Measurements from ENCODE around the gene PTPRD. TPM values are rescaled to one million over a fixed set of nuclear protein-coding genes. Genes with fewer than 3 reads are reported as not detected.

The PTPRD gene
- total RNA-seq, 2 experiments from 2014 or later = 0.03 TPM; not detected in 1

GRCh38 chr9:8643896-8644295 is 1968.9 kb downstream of the PTPRD start:
- intact Hi-C loops (cut with micrococcal nuclease; ENCODE audit: unreplicated experiment) = no loop called here
- H4K20me1 ChIP-seq (ENCODE audit: insufficient read depth, low read length) = no peaks in the 10 kb centered on the region
- no peak overlapping the region for H3K4me2 ChIP-seq (ENCODE audit: low read length)
- BruUV-seq (replicated peaks) = no TSS peak
- no peaks in the 10 kb centered on the region for H3K36me3 ChIP-seq (ENCODE audit: insufficient read depth, low read length)
- POLR2A ChIA-PET = no interaction called here
- no peak overlapping the region for H3K4me3 ChIP-seq (ENCODE audit: low read depth, low read length, poor library complexity, severe bottlenecking)
- H3K4me1 ChIP-seq (ENCODE audit: insufficient read depth, low read length, poor library complexity, severe bottlenecking) = no peaks in the 10 kb centered on the region
- DNase-seq (ENCODE audit: low spot score) = no peak
- CTCF ChIA-PET (ENCODE audit: unreplicated experiment) = no interaction called here
- no peaks in the 10 kb centered on the region for H3K79me2 ChIP-seq (ENCODE audit: insufficient read depth, low read depth, low read length)
- no peaks in the 10 kb centered on the region for H3K9me2 ChIP-seq (ENCODE audit: insufficient read depth, low read length)
- H2AFZ ChIP-seq (ENCODE audit: low read length) = no peak overlapping the region
- no peaks in the 10 kb centered on the region for H3K9me3 ChIP-seq (ENCODE audit: low read length)
- TF ChIP-seq CTCF (conservative IDR thresholded peaks at IDR 0.05; ENCODE audit: low read length) = no peak
- no peak for TF ChIP-seq EZH2phosphoT487 (IDR thresholded peaks at IDR 0.05; ENCODE audit: borderline replicate concordance, low read depth, low read length)
- H3K27ac ChIP-seq (ENCODE audit: low read depth, low read length, poor library complexity, severe bottlenecking) = no peak overlapping the region

- intact Hi-C loops (cut with micrococcal nuclease; ENCODE audit: unreplicated experiment) = no loop called here
- BruUV-seq (replicated peaks) = no TSS peak
- Histone ChIP-seq H3K4me2 (ENCODE audit: low read length) (no peak overlapping the region), H4K20me1 (ENCODE audit: insufficient read depth, low read length) (no peaks in the 10 kb centered on the region), H3K4me1 (ENCODE audit: insufficient read depth, low read length, poor library complexity, severe bottlenecking) (no peaks in the 10 kb centered on the region), H3K9me2 (ENCODE audit: insufficient read depth, low read length) (no peaks in the 10 kb centered on the region), H3K9me3 (ENCODE audit: low read length) (no peaks in the 10 kb centered on the region), H3K4me3 (ENCODE audit: low read depth, low read length, poor library complexity, severe bottlenecking) (no peak overlapping the region), H3K36me3 (ENCODE audit: insufficient read depth, low read length) (no peaks in the 10 kb centered on the region), H2AFZ (ENCODE audit: low read length) (no peak overlapping the region), H3K79me2 (ENCODE audit: insufficient read depth, low read depth, low read length) (no peaks in the 10 kb centered on the region), H3K27ac (ENCODE audit: low read depth, low read length, poor library complexity, severe bottlenecking) (no peak overlapping the region)
- CTCF ChIA-PET (ENCODE audit: unreplicated experiment) = no interaction called here
- POLR2A ChIA-PET = interaction anchor here (1.7 kb wide), 1 partner anchor 10 kb away, joined by 4 read pairs; no protein-coding TSS in a partner anchor
- no peak for DNase-seq (ENCODE audit: low spot score)
- no peak for TF ChIP-seq CTCF (conservative IDR thresholded peaks at IDR 0.05; ENCODE audit: low read length)
- TF ChIP-seq EZH2phosphoT487 (IDR thresholded peaks at IDR 0.05; ENCODE audit: borderline replicate concordance, low read depth, low read length) = no peak
These were observed 1969.3 kb downstream of the PTPRD start for GRCh38 chr9:8643464-8643863.

- CTCF ChIA-PET (ENCODE audit: unreplicated experiment) = no interaction called here
- Histone ChIP-seq H3K79me2 (ENCODE audit: insufficient read depth, low read depth, low read length) (no peaks in the 10 kb centered on the region), H3K36me3 (ENCODE audit: insufficient read depth, low read length) (no peaks in the 10 kb centered on the region), H3K9me3 (ENCODE audit: low read length) (no peaks in the 10 kb centered on the region), H3K4me3 (ENCODE audit: low read depth, low read length, poor library complexity, severe bottlenecking) (no peak overlapping the region), H3K27ac (ENCODE audit: low read depth, low read length, poor library complexity, severe bottlenecking) (no peak overlapping the region), H3K9me2 (ENCODE audit: insufficient read depth, low read length) (no peaks in the 10 kb centered on the region), H4K20me1 (ENCODE audit: insufficient read depth, low read length) (no peaks in the 10 kb centered on the region), H2AFZ (ENCODE audit: low read length) (no peak overlapping the region), H3K4me1 (ENCODE audit: insufficient read depth, low read length, poor library complexity, severe bottlenecking) (no peaks in the 10 kb centered on the region), H3K4me2 (ENCODE audit: low read length) (no peak overlapping the region)
- no peak for DNase-seq (ENCODE audit: low spot score)
- TF ChIP-seq EZH2phosphoT487 (IDR thresholded peaks at IDR 0.05; ENCODE audit: borderline replicate concordance, low read depth, low read length) (no peak), CTCF (conservative IDR thresholded peaks at IDR 0.05; ENCODE audit: low read length) (no peak)
- no TSS peak for BruUV-seq (replicated peaks)
- intact Hi-C loops (cut with micrococcal nuclease; ENCODE audit: unreplicated experiment) = no loop called here
- POLR2A ChIA-PET = no interaction called here
These were observed 1972.0 kb downstream of the PTPRD start for GRCh38 chr9:8640761-8641160.

Data from OCI-LY7 (cell line).